Activated naive CD4-positive, alpha-beta T cell treated with anti-CD3 and anti-CD28 coated beads, Interleukin-2, amount 50 U/mL, for 24 hours (primary cell): Measurements from ENCODE around the gene CACNA2D4.

ENCODE experiments used
- H3K27ac Mint-ChIP-seq: one replicate; pipeline ENCODE4 v1.8.0; 2021; ENCODE audit warnings: mild to moderate bottlenecking, mixed read lengths
- H3K27me3 Mint-ChIP-seq: one replicate; pipeline ENCODE4 v1.8.0; 2021; ENCODE audit warnings: mixed read lengths
- H3K36me3 Mint-ChIP-seq: one replicate; pipeline ENCODE4 v1.8.0; 2021; ENCODE audit warnings: mixed read lengths
- H3K4me1 Mint-ChIP-seq: one replicate; pipeline ENCODE4 v1.8.0; 2021; ENCODE audit warnings: mixed read lengths
- H3K4me3 Mint-ChIP-seq: one replicate; pipeline ENCODE4 v1.8.0; 2021; ENCODE audit warnings: mild to moderate bottlenecking, mixed read lengths
- H3K9me3 Mint-ChIP-seq: one replicate; pipeline ENCODE4 v1.8.0; 2021; ENCODE audit warnings: mixed read lengths

Gene CACNA2D4

GRCh38 chr12:1858456-1858855 lies 60.0 kb downstream of the CACNA2D4 start:
- no peaks in the 10 kb centered on the region for H3K4me1 Mint-ChIP-seq
- no peaks in the 10 kb centered on the region for H3K36me3 Mint-ChIP-seq
- H3K27ac Mint-ChIP-seq = no peak overlapping the region
- no peak overlapping the region for H3K4me3 Mint-ChIP-seq
- H3K9me3 Mint-ChIP-seq = no peaks in the 10 kb centered on the region
- peaks cover 2% of the 10 kb centered on the region for H3K27me3 Mint-ChIP-seq

- Mint-ChIP-seq H3K27ac (no peak overlapping the region), H3K27me3 (peaks cover 2% of the 10 kb centered on the region), H3K4me1 (no peaks in the 10 kb centered on the region), H3K36me3 (no peaks in the 10 kb centered on the region), H3K4me3 (no peak overlapping the region), H3K9me3 (no peaks in the 10 kb centered on the region)
Measured at GRCh38 chr12:1857821-1858220, 60.6 kb downstream of the CACNA2D4 start.

- no peaks in the 10 kb centered on the region for H3K4me1 Mint-ChIP-seq
- H3K36me3 Mint-ChIP-seq = no peaks in the 10 kb centered on the region
- no peaks in the 10 kb centered on the region for H3K9me3 Mint-ChIP-seq
- H3K27ac Mint-ChIP-seq = no peak overlapping the region
- H3K4me3 Mint-ChIP-seq = no peak overlapping the region
- peaks cover 2% of the 10 kb centered on the region for H3K27me3 Mint-ChIP-seq
Measured at GRCh38 chr12:1857086-1857485, 61.4 kb downstream of the CACNA2D4 start.

DNA sequence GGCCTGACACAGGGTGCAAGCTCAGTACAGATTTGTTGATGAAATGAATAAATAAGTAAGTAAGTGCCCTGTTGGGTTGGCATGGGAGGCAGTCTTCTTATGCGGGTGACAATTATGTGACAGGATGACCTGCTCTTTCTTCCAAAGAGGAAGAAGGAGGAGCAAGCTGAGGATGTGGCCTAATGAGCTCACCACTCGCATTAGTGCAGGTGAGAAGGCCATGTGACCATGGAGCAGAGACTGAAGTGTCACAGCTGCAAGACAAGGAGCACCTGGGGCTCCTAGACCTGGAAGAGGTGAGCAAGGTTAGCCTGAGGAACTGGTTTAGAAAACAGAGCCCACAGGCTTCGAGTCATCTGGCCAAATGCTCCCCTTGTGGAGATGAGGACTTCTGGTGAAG lies 63.2 kb downstream of the CACNA2D4 start:
- Mint-ChIP-seq H3K27me3 (peaks cover 2% of the 10 kb centered on the region), H3K4me3 (no peak overlapping the region), H3K27ac (no peak overlapping the region), H3K36me3 (no peaks in the 10 kb centered on the region), H3K4me1 (no peaks in the 10 kb centered on the region), H3K9me3 (no peaks in the 10 kb centered on the region)

DNA sequence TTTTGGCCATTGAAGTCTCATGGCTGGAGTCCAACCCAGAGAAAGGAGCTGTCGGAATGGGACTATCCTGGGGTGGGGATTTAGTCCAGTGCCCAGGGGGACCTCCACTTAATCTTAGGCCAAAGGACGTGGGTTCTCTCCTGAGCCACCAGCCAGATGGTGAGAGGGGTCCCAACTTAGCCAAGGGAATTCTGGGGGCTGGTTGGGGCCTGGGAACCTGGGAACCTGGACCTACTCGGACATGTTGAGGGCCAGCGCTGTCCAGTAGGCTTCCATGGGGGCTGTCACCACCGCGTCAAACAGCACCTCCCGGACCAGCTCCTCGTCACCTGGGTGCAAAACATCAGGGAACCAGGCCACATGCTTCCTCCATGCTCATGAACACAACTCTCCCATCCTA lies 64.7 kb downstream of the CACNA2D4 start:
- no peaks in the 10 kb centered on the region for H3K4me1 Mint-ChIP-seq
- H3K27ac Mint-ChIP-seq = no peak overlapping the region
- H3K27me3 Mint-ChIP-seq = peaks cover 2% of the 10 kb centered on the region
- H3K36me3 Mint-ChIP-seq = no peaks in the 10 kb centered on the region
- H3K4me3 Mint-ChIP-seq = no peak overlapping the region
- H3K9me3 Mint-ChIP-seq = no peaks in the 10 kb centered on the region

DNA sequence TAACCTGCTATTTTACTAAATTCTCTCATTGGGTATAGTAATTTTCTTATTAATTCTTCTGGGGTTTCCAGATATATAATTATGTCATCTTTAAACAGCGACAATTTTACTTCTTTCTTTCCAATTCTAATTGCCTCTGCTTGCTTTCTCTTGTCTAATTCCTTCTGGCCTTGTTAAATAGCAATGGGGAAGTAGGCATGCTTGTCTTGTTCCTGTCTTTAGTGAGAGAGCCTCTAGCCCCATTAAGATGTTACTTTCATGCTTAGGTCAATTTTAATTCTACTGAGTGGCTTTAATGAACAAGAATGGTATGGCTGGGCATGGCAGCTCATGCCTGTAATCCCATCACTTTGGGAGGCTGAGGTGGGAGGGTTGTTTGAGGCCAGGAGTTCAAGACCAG lies 66.4 kb downstream of the CACNA2D4 start:
- Mint-ChIP-seq H3K27me3 (peaks cover 2% of the 10 kb centered on the region), H3K4me1 (no peaks in the 10 kb centered on the region), H3K4me3 (no peak overlapping the region), H3K27ac (no peak overlapping the region), H3K36me3 (no peaks in the 10 kb centered on the region), H3K9me3 (no peaks in the 10 kb centered on the region)

GRCh38 chr12:1851151-1851701 lies 67.2 kb downstream of the CACNA2D4 start:
- Mint-ChIP-seq H3K4me3 (no peak overlapping the region), H3K27me3 (no peaks in the 10 kb centered on the region), H3K4me1 (no peaks in the 10 kb centered on the region), H3K9me3 (no peaks in the 10 kb centered on the region), H3K36me3 (no peaks in the 10 kb centered on the region), H3K27ac (no peak overlapping the region)

DNA sequence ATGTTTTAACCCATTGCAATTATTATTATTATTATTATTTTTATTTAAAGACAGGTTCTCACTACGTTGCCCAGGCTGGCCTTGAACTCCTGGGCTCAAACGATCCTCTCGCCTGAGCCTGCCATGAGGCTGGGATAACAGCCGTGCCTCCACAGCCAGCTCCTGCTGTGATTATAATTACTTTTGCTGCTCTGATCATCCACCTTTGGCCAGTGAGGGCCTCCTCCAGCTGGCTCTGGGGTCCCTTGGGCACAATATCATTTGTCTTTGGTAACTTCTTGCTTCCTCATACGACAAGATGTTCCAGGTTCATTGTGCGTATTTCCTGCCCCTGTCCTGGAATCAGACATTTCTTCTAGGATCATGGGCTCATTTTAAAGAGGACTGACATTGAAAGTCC lies 69.7 kb downstream of the CACNA2D4 start:
- H3K27me3 Mint-ChIP-seq = peaks cover 1% of the 10 kb centered on the region
- no peak overlapping the region for H3K27ac Mint-ChIP-seq
- no peaks in the 10 kb centered on the region for H3K36me3 Mint-ChIP-seq

GRCh38 chr12:1848146-1848545 lies 70.3 kb downstream of the CACNA2D4 start:
- Mint-ChIP-seq H3K4me3 (no peak overlapping the region), H3K4me1 (no peaks in the 10 kb centered on the region), H3K27me3 (peaks cover 1% of the 10 kb centered on the region), H3K9me3 (no peaks in the 10 kb centered on the region), H3K36me3 (no peaks in the 10 kb centered on the region), H3K27ac (no peak overlapping the region)

More for the DNA sequence above, 69.7 kb downstream of the CACNA2D4 start:
- no peaks in the 10 kb centered on the region for H3K9me3 Mint-ChIP-seq
- H3K4me1 Mint-ChIP-seq = no peaks in the 10 kb centered on the region
- no peak overlapping the region for H3K4me3 Mint-ChIP-seq

DNA sequence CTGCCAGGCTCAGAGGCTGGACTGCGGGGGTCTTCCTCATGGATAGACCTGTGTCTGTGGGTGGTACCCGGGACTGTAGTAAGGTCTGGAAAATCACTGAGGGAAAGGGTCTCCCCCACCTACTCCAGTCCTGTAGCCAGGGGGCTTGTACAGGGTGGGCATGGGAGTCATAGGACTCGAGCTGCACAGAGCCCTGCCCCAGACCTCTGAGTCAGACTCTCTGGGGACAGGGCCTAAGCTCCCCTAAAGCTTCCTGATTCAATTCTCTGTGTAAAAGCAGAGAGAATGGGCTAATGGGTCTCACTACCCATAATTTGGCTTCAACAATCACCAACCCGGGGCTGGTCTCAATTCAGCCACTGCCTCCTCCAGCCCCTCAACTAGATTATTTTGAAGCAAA lies 71.0 kb downstream of the CACNA2D4 start:
- peaks cover 1% of the 10 kb centered on the region for H3K27me3 Mint-ChIP-seq
- no peaks in the 10 kb centered on the region for H3K9me3 Mint-ChIP-seq
- no peak overlapping the region for H3K27ac Mint-ChIP-seq
- no peaks in the 10 kb centered on the region for H3K36me3 Mint-ChIP-seq
- H3K4me3 Mint-ChIP-seq = no peak overlapping the region
- no peaks in the 10 kb centered on the region for H3K4me1 Mint-ChIP-seq

DNA sequence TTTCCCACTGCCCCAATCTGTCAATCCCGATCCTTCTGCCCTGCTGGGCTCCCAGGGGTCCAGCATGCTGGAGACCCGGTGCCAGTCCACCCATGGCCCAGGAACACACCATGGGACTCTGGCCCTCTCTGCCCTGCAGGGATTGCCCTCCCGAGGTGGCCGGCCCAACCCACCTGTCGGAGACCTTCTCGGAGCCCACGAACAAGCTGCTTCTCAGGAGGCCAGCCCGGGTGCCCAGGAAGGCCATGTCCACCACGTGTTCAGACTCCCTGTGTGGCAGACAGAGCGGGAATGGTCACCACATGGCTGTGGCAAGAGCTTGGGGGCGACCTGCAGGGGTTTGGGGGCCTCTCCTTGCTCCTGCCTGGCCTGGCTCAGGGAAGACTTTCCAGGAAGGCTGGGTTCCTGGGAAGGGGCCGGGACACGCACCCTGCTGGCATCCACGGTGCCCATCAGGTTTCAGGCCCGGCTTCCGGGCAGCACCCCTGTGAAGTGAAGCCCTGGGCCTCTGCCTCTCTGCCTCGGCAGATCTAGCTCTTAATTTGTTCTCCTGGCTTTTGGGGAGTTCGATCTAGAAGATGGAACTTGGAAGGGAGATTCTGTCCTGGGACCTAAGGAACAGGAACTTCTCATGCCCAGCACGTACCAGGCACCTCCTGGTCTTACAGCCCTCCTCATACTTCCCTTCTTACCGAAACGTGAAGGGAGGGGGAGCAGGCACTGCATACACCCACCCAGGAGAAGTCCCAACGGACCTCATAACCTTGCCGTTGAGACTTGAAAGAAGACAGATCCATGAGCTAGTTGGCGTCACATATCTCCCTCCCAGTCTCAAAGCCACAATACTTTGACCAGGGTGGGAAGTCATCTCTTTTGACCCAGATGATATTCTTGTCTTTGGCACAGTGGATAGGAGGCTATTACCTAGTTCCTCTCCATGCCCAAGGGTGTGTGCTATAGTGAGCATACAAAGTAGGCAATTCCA lies 71.7 kb downstream of the CACNA2D4 start:
- Mint-ChIP-seq H3K4me1 (no peaks in the 10 kb centered on the region), H3K4me3 (no peak overlapping the region), H3K27me3 (peaks cover 1% of the 10 kb centered on the region), H3K36me3 (no peaks in the 10 kb centered on the region), H3K9me3 (no peaks in the 10 kb centered on the region), H3K27ac (no peak overlapping the region)

GRCh38 chr12:1845886-1846285 lies 72.6 kb downstream of the CACNA2D4 start:
- Mint-ChIP-seq H3K27ac (no peak overlapping the region), H3K27me3 (peaks cover 1% of the 10 kb centered on the region), H3K36me3 (no peaks in the 10 kb centered on the region), H3K4me1 (no peaks in the 10 kb centered on the region), H3K4me3 (no peak overlapping the region), H3K9me3 (no peaks in the 10 kb centered on the region)

- peaks cover 1% of the 10 kb centered on the region for H3K27me3 Mint-ChIP-seq
- no peak overlapping the region for H3K4me3 Mint-ChIP-seq
- no peaks in the 10 kb centered on the region for H3K4me1 Mint-ChIP-seq
- no peaks in the 10 kb centered on the region for H3K36me3 Mint-ChIP-seq
- H3K9me3 Mint-ChIP-seq = no peaks in the 10 kb centered on the region
- H3K27ac Mint-ChIP-seq = no peak overlapping the region
Measured at GRCh38 chr12:1845427-1845826, 73.0 kb downstream of the CACNA2D4 start.

- Mint-ChIP-seq H3K4me3 (no peak overlapping the region), H3K36me3 (no peaks in the 10 kb centered on the region), H3K27me3 (peaks cover 1% of the 10 kb centered on the region), H3K9me3 (no peaks in the 10 kb centered on the region), H3K4me1 (no peaks in the 10 kb centered on the region), H3K27ac (no peak overlapping the region)
Measured at GRCh38 chr12:1844661-1845409, 73.6 kb downstream of the CACNA2D4 start.

DNA sequence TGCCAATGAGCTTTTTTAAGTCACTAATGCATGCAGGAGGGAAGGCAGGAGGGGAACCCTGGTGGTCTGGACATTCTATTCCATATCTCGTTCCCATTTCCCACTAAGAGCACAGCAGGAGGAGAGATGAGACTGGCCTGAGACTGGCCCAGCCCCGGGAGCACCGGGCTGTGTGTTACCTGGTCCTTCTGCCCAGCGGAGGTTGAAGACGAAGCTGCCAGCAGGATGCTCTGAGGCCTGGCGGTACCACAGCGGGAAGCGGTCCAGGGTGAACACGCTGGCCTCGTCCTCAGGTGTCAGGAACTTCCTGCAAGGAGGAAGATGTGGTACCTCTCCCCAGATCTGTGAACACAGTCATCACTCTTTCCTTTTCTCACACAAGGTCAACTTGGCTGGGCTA lies 74.2 kb downstream of the CACNA2D4 start:
- H3K4me3 Mint-ChIP-seq = no peak overlapping the region
- no peaks in the 10 kb centered on the region for H3K9me3 Mint-ChIP-seq
- H3K4me1 Mint-ChIP-seq = no peaks in the 10 kb centered on the region
- H3K27ac Mint-ChIP-seq = no peak overlapping the region
- H3K27me3 Mint-ChIP-seq = peaks cover 1% of the 10 kb centered on the region
- no peaks in the 10 kb centered on the region for H3K36me3 Mint-ChIP-seq

DNA sequence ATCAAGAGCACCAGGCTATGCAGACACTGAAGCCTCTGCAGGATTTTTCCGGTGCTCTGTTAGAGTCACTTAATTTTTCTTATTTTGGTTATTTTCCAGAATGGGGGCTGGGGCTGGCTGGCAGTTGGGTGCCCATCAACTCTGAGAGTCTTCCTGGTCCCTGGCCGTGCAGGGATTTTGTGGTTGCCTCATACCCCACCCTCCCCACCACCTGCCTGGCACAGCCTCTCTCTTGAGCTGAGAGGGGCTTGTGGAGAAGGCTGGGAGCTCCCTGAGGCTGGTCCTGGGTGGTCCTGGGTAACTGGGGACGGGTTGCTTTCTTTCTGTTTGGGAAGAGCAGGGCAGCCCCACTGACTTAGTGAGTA lies 74.8 kb downstream of the CACNA2D4 start:
- H3K27ac Mint-ChIP-seq = no peak overlapping the region

More for the DNA sequence above, 74.8 kb downstream of the CACNA2D4 start:
- Mint-ChIP-seq H3K9me3 (no peaks in the 10 kb centered on the region), H3K27me3 (peaks cover 1% of the 10 kb centered on the region), H3K4me1 (no peaks in the 10 kb centered on the region), H3K36me3 (no peaks in the 10 kb centered on the region), H3K4me3 (no peak overlapping the region)
